GM19395 (cell line): ENCODE measurements around the gene EFCAB10.

Experiments used
- ATAC-seq: cut with Tn5 transposase; IDR thresholded peaks from one replicate; pipeline ENCODE4 v1.9.1; 2021; ENCODE audit warnings: mild to moderate bottlenecking, moderate library complexity; ENCODE audit not compliant: unreplicated experiment

The EFCAB10 gene

GRCh38 chr7:105581066-105581811 is at the start of gene EFCAB10:
EFCAB10 (minus strand) TSS chr7:105581493; CDS start chr7:105581463, 30 bp downstream.
- peak; percentile 93 for ATAC-seq

- ATAC-seq: no peak
Observed at GRCh38 chr7:105625986-105626385, 44.7 kb upstream of the EFCAB10 start.

- no peak for ATAC-seq
Observed at GRCh38 chr7:105623906-105624305, 42.6 kb upstream of the EFCAB10 start.

- no peak for ATAC-seq
Observed at GRCh38 chr7:105623378-105623777, 42.1 kb upstream of the EFCAB10 start.

GRCh38 chr7:105622106-105622731 is 40.9 kb upstream of the EFCAB10 start:
- no peak for ATAC-seq

- ATAC-seq: no peak
Observed at GRCh38 chr7:105621617-105622016, 40.3 kb upstream of the EFCAB10 start.

GRCh38 chr7:105621176-105621575 is 39.9 kb upstream of the EFCAB10 start:
- ATAC-seq: no peak

- no peak for ATAC-seq
Observed at GRCh38 chr7:105619590-105619989, 38.3 kb upstream of the EFCAB10 start.

- no peak for ATAC-seq
Observed at GRCh38 chr7:105618016-105618296, 36.7 kb upstream of the EFCAB10 start.

GRCh38 chr7:105617280-105618015 is 36.2 kb upstream of the EFCAB10 start:
- ATAC-seq: no peak

GRCh38 chr7:105614341-105614840 is 33.1 kb upstream of the EFCAB10 start:
- no peak for ATAC-seq

- ATAC-seq: no peak
Observed at GRCh38 chr7:105613611-105614330, 32.5 kb upstream of the EFCAB10 start.

GRCh38 chr7:105612806-105613205 is 31.5 kb upstream of the EFCAB10 start:
- ATAC-seq: no peak

GRCh38 chr7:105611856-105612775 is 30.8 kb upstream of the EFCAB10 start:
- no peak for ATAC-seq

- no peak for ATAC-seq
Observed at GRCh38 chr7:105610165-105610930, 29.1 kb upstream of the EFCAB10 start.

GRCh38 chr7:105602325-105603305 is 21.3 kb upstream of the EFCAB10 start:
- no peak for ATAC-seq

GRCh38 chr7:105600720-105601550 is 19.6 kb upstream of the EFCAB10 start:
- ATAC-seq: no peak
